ENCODE measurements around the gene S100A14. TPM values are rescaled to one million over a fixed set of nuclear protein-coding genes. Genes with fewer than 3 reads are reported as not detected.

Gene S100A14
- polyA plus RNA-seq, 4 donors: 356 to 952 (median 630) TPM

DNA sequence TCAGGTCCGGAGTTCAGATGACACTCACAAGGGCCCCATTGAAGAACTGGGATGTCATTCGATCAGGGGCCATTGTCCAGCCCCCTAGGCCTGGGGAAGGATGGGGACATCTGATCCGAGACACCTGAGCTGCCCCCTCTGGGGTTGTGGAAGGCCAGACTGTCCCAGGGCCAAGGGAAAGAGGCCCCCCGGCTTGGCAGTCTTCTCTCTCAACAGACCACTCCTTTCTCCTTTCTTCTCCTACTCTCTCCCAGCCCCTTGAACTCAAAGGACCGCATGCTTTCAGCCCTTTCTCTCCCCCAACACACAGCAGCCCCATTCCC lies 13.2 kb upstream of the S100A14 start:
- H3K4me1 ChIP-seq (ENCODE audit: control insufficient read depth in 3 of 3, insufficient read depth in 2 of 3, low read depth in 1 of 3, low read length in 2 of 3): peaks cover 3 to 69% (median 3%) of the 10 kb centered on the region in 3 donors
- no peak overlapping the region for H3K27ac ChIP-seq (ENCODE audit: low read depth in 1 of 3, low read length in 2 of 3)
- WGBS, 3 donors: 69 to 80% (median 79%) methylated on average over 5 of the region's 5 CpGs
- H3K9me3 ChIP-seq (ENCODE audit: control insufficient read depth in 2 of 2, insufficient read depth in 1 of 2, low read depth in 1 of 2, low read length in 1 of 2): no peaks in the 10 kb centered on the region
- H3K27me3 ChIP-seq (ENCODE audit: control insufficient read depth in 3 of 3, insufficient read depth in 3 of 3, low read length in 3 of 3): no peaks in the 10 kb centered on the region
- no peak for FAIRE-seq
- no peak overlapping the region for H3K4me3 ChIP-seq (ENCODE audit: low read depth in 1 of 3, low read length in 3 of 3)
- DNase-seq: no peak
- peaks cover 0 to 14% (median 0%) of the 10 kb centered on the region in 3 donors for H3K36me3 ChIP-seq (ENCODE audit: control insufficient read depth in 3 of 3, insufficient read depth in 2 of 3, low read depth in 1 of 3, low read length in 3 of 3)

- DNase-seq: no peak
- 69 to 81% (median 77%) methylated on average over 6 of the region's 6 CpGs for WGBS, 3 donors
- FAIRE-seq: no peak
- peaks cover 0 to 14% (median 0%) of the 10 kb centered on the region in 3 donors for H3K36me3 ChIP-seq (ENCODE audit: control insufficient read depth in 3 of 3, insufficient read depth in 2 of 3, low read depth in 1 of 3, low read length in 3 of 3)
- H3K27me3 ChIP-seq (ENCODE audit: control insufficient read depth in 3 of 3, insufficient read depth in 3 of 3, low read length in 3 of 3): no peaks in the 10 kb centered on the region
- no peaks in the 10 kb centered on the region for H3K9me3 ChIP-seq (ENCODE audit: control insufficient read depth in 2 of 2, insufficient read depth in 1 of 2, low read depth in 1 of 2, low read length in 1 of 2)
- no peak overlapping the region for H3K27ac ChIP-seq (ENCODE audit: low read depth in 1 of 3, low read length in 2 of 3)
- H3K4me3 ChIP-seq (ENCODE audit: low read depth in 1 of 3, low read length in 3 of 3): no peak overlapping the region
- H3K4me1 ChIP-seq (ENCODE audit: control insufficient read depth in 3 of 3, insufficient read depth in 2 of 3, low read depth in 1 of 3, low read length in 2 of 3): peaks cover 3 to 69% (median 3%) of the 10 kb centered on the region in 3 donors
These were observed 12.7 kb upstream of the S100A14 start for GRCh38 chr1:153628638-153629342.

DNA sequence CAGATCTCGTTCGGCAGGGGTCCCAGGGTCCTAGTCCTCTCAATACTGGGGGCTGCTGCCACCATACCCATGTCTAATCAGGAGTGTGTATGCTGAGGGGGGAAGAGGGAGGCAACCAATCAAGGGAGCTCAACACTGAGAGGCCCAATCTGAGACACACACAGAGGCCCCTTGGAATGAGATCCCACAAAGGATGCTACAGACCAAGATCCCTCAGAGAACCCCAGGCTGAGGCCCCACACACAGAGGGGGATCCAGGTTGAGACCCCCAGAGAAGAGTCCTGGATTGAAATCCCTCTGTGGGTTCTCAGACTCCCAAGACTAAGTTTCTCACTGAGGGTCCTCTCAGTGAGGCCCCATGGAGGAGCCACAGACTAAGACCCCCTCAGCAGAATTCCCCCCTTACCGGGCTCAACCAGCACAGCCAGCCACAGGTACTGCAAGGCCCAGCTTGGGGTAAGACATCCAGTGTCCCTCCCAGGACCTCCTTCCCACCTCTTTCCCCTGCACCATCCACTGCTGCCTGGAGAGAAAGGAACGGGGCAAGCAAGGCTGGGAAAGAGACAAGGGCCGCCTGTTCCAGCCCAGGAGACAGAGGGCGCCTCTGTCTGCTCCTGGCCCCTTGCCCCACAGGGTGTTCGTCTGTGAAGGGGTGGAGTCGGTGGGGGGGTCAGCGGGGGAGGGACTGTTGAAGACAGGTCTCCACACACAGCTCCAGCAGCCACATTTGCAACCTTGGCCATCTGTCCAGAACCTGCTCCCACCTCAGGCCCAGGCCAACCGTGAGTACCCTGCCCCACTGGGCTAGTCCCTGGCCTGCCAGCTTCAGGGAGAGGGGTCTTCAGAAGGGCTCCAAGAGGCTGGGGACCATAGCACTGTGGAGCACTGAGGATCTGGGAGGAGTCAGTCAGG lies 11.8 kb upstream of the S100A14 start, which contains the start of gene S100A1:
Gene S100A1 (plus strand): TSS at position 720 of the 912 bp plus-strand sequence. CDS start 2,088 bp downstream, outside the sequence.
- H3K9me3 ChIP-seq (ENCODE audit: control insufficient read depth in 2 of 2, insufficient read depth in 1 of 2, low read depth in 1 of 2, low read length in 1 of 2): no peaks in the 10 kb centered on the region
- peak within 1 kb of the TSS; percentile 8 to 56 (median 37) for H3K4me3 ChIP-seq (ENCODE audit: low read depth in 1 of 3, low read length in 3 of 3)
- peaks cover 0 to 14% (median 0%) of the 10 kb centered on the region in 3 donors for H3K36me3 ChIP-seq (ENCODE audit: control insufficient read depth in 3 of 3, insufficient read depth in 2 of 3, low read depth in 1 of 3, low read length in 3 of 3)
- DNase-seq (no peak), FAIRE-seq (no peak)
- peaks cover 0 to 62% (median 3%) of the 10 kb centered on the region in 3 donors for H3K4me1 ChIP-seq (ENCODE audit: control insufficient read depth in 3 of 3, insufficient read depth in 2 of 3, low read depth in 1 of 3, low read length in 2 of 3)
- H3K27ac ChIP-seq (ENCODE audit: low read depth in 1 of 3, low read length in 2 of 3): peak within 1 kb of the TSS; percentile 36 to 91 (median 80)
- 47 to 59% (median 52%) methylated on average over 9 to 10 of the region's 10 CpGs for WGBS, 3 donors
- no peaks in the 10 kb centered on the region for H3K27me3 ChIP-seq (ENCODE audit: control insufficient read depth in 3 of 3, insufficient read depth in 3 of 3, low read length in 3 of 3)

- Histone ChIP-seq H3K36me3 (ENCODE audit: control insufficient read depth in 3 of 3, insufficient read depth in 2 of 3, low read depth in 1 of 3, low read length in 3 of 3) (peaks cover 0 to 14% (median 0%) of the 10 kb centered on the region in 3 donors), H3K4me1 (ENCODE audit: control insufficient read depth in 3 of 3, insufficient read depth in 2 of 3, low read depth in 1 of 3, low read length in 2 of 3) (peaks cover 0 to 56% (median 3%) of the 10 kb centered on the region in 3 donors), H3K9me3 (ENCODE audit: control insufficient read depth in 2 of 2, insufficient read depth in 1 of 2, low read depth in 1 of 2, low read length in 1 of 2) (no peaks in the 10 kb centered on the region), H3K4me3 (ENCODE audit: low read depth in 1 of 3, low read length in 3 of 3) (peak within 1 kb of the TSS; percentile 33 to 56 (median 37)), H3K27ac (ENCODE audit: low read depth in 1 of 3, low read length in 2 of 3) (peak within 1 kb of the TSS; percentile 36 to 91 (median 80)), H3K27me3 (ENCODE audit: control insufficient read depth in 3 of 3, insufficient read depth in 3 of 3, low read length in 3 of 3) (no peaks in the 10 kb centered on the region)
- FAIRE-seq: no peak
- WGBS, 3 donors: 12 to 22% (median 16%) methylated on average over 27 to 28 of the region's 28 CpGs
- DNase-seq: peak; percentile 66 to 88
These were observed 11.0 kb upstream of the S100A14 start, which contains the start of gene S100A13 for GRCh38 chr1:153626904-153627714. TSS of gene S100A13 (minus strand) at chr1:153627505. CDS start at chr1:153626472, 1,033 bp downstream.

DNA sequence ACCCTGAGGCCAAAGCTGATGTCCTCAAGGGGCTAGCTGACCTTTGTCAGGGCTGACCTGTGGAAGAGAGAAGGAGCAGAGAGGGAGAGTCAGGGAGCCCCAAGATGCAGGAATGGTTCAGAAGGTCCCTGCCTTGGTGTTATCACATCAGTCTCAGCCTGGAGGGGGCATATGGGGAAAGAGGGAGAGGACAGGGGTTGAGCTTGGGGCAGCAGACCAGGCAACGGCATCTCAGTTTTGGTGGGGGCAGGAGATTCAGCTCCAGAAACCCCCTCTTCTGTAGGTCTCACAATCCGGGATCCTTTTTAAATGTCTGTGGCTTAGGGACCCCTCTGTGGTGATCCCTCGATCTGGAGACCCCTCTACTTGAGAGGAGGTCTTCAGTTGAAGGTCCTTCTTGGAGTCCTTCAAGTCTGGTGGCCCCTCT lies 10.4 kb upstream of the S100A14 start:
- H3K9me3 ChIP-seq (ENCODE audit: control insufficient read depth in 2 of 2, insufficient read depth in 1 of 2, low read depth in 1 of 2, low read length in 1 of 2): no peaks in the 10 kb centered on the region
- H3K36me3 ChIP-seq (ENCODE audit: control insufficient read depth in 3 of 3, insufficient read depth in 2 of 3, low read depth in 1 of 3, low read length in 3 of 3): peaks cover 0 to 14% (median 0%) of the 10 kb centered on the region in 3 donors
- H3K4me1 ChIP-seq (ENCODE audit: control insufficient read depth in 3 of 3, insufficient read depth in 2 of 3, low read depth in 1 of 3, low read length in 2 of 3): peaks cover 0 to 51% (median 2%) of the 10 kb centered on the region in 3 donors
- peak overlapping the region; percentile 33 to 56 (median 37) for H3K4me3 ChIP-seq (ENCODE audit: low read depth in 1 of 3, low read length in 3 of 3)
- DNase-seq: no peak
- no peak for FAIRE-seq
- H3K27me3 ChIP-seq (ENCODE audit: control insufficient read depth in 3 of 3, insufficient read depth in 3 of 3, low read length in 3 of 3): no peaks in the 10 kb centered on the region
- H3K27ac ChIP-seq (ENCODE audit: low read depth in 1 of 3, low read length in 2 of 3): peak overlapping the region in 2 of 3 donors; percentile 80 to 91
- 52 to 69% (median 68%) methylated on average over 3 of the region's 3 CpGs for WGBS, 3 donors

DNA sequence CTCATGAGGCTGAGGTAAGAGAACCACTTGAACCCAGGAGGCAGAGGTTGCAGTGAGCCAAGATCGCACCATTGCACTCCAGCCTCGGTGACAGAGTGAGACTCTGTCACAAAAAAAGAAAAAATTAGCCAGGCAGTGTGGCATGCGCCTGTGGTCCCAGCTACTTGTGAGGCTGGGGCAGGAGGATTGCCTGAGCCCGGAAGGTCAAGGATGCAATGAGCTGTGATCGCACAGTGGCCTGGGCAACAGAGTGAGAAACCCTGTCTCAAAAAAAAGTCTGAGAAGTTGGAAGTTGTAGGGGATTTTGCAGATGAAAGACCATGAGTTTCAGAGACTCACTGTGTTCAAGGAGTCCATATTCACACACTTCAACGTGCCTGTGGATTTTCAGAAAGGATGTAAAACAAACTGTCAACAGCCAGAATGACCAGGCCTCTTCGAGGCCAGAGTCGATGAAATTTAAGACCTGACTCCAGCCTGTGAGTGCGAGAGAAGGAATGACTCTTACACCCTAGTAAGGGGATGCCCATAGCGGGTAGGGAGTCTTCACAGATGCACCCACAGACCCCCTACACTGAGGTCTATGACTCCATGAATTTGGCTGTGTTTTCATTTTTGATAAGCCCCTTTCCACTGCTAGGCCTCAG lies 9.0 kb upstream of the S100A14 start:
- DNase-seq: no peak
- Histone ChIP-seq H3K27me3 (ENCODE audit: control insufficient read depth in 3 of 3, insufficient read depth in 3 of 3, low read length in 3 of 3) (no peaks in the 10 kb centered on the region), H3K4me3 (ENCODE audit: low read depth in 1 of 3, low read length in 3 of 3) (no peak overlapping the region), H3K27ac (ENCODE audit: low read depth in 1 of 3, low read length in 2 of 3) (no peak overlapping the region), H3K36me3 (ENCODE audit: control insufficient read depth in 3 of 3, insufficient read depth in 2 of 3, low read depth in 1 of 3, low read length in 3 of 3) (peaks cover 0 to 18% (median 0%) of the 10 kb centered on the region in 3 donors), H3K4me1 (ENCODE audit: control insufficient read depth in 3 of 3, insufficient read depth in 2 of 3, low read depth in 1 of 3, low read length in 2 of 3) (peaks cover 0 to 38% (median 0%) of the 10 kb centered on the region in 3 donors), H3K9me3 (ENCODE audit: control insufficient read depth in 2 of 2, insufficient read depth in 1 of 2, low read depth in 1 of 2, low read length in 1 of 2) (no peaks in the 10 kb centered on the region)
- 88 to 92% (median 89%) methylated on average over 10 of the region's 10 CpGs for WGBS, 3 donors
- FAIRE-seq: no peak

GRCh38 chr1:153623101-153623500 lies 7.0 kb upstream of the S100A14 start:
- H3K9me3 ChIP-seq (ENCODE audit: control insufficient read depth in 2 of 2, insufficient read depth in 1 of 2, low read depth in 1 of 2, low read length in 1 of 2): no peaks in the 10 kb centered on the region
- 76 to 87% (median 80%) methylated on average over 7 of the region's 7 CpGs for whole genome bisulfite sequencing, 3 donors
- H3K27me3 ChIP-seq (ENCODE audit: control insufficient read depth in 3 of 3, insufficient read depth in 3 of 3, low read length in 3 of 3): no peaks in the 10 kb centered on the region
- H3K27ac ChIP-seq (ENCODE audit: low read depth in 1 of 3, low read length in 2 of 3): no peak overlapping the region
- FAIRE-seq (no peak), DNase-seq (no peak)
- H3K4me1 ChIP-seq (ENCODE audit: control insufficient read depth in 3 of 3, insufficient read depth in 2 of 3, low read depth in 1 of 3, low read length in 2 of 3): peaks cover 0 to 21% (median 0%) of the 10 kb centered on the region in 3 donors
- no peak overlapping the region for H3K4me3 ChIP-seq (ENCODE audit: low read depth in 1 of 3, low read length in 3 of 3)
- peaks cover 0 to 27% (median 0%) of the 10 kb centered on the region in 3 donors for H3K36me3 ChIP-seq (ENCODE audit: control insufficient read depth in 3 of 3, insufficient read depth in 2 of 3, low read depth in 1 of 3, low read length in 3 of 3)
